ENCODE measurements around the gene KRT74. TPM values are rescaled to one million over a fixed set of nuclear protein-coding genes. Genes with fewer than 3 reads are reported as not detected.
"Not testable (repeated sequence)": the region's sequence is repeated elsewhere in the genome, so short reads cannot be mapped to it uniquely, and the experiment has no call there.

The KRT74 gene
- total RNA-seq, 2 donors from 2014 or later, result not detected

DNA sequence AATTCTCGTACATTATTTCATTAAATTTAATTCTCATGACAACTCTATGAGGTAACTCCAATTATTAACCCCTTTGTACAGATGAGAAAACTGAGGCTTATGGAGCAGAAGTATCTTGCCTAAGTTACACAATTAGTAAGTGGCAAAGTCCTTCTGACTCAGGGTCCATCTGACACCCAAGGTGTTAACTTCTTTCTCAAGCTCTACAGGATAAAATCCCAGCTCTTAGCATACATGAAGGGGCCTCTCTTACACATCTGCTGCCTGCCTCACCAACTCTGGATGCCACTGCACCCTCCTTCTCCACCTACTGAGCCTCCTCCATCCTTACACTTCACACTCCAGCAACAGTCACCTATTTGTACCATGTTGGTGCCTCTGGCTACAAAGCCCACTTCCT is 31.9 kb upstream of the KRT74 start:
- ATAC-seq, result no peak
- intact Hi-C loops (cut with DNase I), result no loop called here
- no peak for DNase-seq

DNA sequence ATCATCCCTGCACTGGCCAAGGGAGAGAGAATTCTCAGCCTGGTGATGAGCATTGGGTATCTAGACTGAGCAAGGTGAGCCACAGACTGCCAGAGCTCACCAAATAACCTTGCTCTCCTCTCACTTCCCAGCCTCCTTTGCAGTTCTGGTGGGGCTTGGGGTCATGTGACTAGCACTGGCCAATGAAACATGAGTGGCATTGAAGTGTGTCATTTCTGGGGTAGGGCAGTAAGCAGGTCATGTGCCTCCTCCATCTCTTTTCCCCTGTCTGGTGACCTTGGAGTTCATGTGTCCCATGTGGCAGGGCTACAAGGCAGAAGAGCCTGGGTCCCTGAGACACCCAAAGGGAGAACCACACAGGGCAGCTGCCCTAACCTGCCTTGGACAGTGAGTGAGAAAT is 31.2 kb upstream of the KRT74 start:
- DNase-seq (no peak), ATAC-seq (no peak)
- intact Hi-C loops (cut with DNase I), result no loop called here

DNA sequence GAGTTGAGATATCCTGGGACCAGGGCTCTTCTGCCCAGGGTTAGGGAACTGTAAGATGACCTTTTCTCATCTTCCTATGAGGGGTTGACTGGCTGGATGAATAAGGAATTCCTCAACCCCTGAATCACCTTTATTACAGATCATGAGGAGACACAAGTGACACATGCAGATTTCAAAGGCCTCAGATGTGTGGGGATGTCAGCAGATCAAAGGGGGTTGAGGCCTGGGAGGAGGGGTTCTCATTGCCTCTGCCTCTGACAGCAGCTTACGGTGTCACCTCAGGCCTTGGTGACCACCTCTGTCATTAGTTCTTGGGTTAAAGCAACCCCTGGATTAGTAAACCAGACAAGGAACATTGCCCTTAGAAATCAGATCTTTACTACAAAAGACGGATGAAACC is 29.7 kb upstream of the KRT74 start:
- intact Hi-C loops (cut with DNase I), result no loop called here
- DNase-seq (no peak), ATAC-seq (no peak)

DNA sequence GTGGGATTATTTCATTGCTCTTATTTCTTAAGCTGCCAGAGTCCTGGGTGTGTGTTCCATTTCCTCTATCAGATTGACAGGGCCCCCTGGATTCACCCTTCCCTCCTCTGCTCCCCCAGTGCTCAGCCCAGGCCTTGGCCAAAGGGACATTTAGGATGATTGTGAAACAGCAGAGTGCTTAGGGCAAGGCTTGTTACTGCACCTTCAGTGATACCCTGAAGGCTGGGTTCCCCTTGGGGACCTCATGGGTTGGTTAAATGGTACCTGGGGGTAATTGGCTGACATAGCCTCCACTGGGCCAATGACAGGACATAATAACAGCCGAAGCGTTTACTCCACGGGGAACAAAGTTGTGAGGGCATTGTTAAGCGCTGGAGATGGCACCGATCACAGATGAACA is 28.9 kb upstream of the KRT74 start:
- DNase-seq (no peak), ATAC-seq (no peak)
- intact Hi-C loops (cut with DNase I), result no loop called here

DNA sequence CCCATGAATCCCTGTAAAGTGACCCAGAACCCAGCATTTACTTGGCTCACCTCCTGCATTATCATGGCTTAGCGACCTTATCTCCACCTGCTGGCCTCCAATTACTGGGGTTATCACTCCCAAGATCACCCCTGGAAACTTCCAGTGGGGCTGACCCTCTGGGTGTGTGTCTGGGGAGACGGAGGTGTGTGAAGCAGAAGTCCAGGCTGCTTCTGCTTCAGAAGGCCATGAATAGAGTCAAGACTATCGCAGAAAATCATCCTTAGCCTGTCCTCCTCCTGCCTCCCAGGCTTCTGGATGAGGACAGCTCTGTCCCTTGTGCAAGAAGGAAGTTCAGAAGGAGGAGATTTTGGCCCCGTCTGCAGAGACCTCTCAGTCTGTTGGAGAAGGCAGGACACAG is 28.0 kb upstream of the KRT74 start:
- ATAC-seq (no peak), DNase-seq (no peak)
- intact Hi-C loops (cut with DNase I), result no loop called here

DNA sequence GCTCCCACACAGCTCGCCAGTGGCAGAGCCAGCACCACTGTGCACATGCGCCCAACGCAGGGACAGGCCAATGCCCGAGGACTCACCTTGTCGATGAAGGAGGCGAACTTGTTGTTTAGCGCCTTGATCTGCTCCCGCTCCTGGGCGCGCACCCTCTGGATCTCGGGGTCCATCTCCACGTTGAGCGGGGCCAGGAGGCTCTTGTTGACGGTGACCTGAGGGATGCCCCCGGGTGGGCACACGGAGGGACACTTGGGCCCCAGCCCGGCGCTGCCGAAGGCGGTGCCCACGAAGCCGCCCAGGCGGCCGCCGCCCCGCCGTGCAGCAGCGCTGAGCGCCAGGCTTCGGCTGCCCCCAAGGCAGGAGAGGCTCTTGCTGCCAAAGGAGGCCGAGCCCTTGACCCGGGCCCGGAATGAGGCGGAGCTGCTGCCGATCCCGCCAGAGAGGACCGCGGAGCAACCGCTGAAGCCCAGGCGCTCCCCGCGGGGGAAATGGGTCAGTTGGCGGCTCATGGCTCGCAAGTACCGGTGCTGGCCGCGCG is 27.4 kb upstream of the KRT74 start, which contains the start of gene KRT72:
TSS of gene KRT72 (minus strand) at position 523 of the 541 bp plus-strand sequence. CDS start at position 512, 11 bp downstream.
- DNase-seq, result no peak
- intact Hi-C loops (cut with DNase I), result no loop called here
- ATAC-seq, result no peak

DNA sequence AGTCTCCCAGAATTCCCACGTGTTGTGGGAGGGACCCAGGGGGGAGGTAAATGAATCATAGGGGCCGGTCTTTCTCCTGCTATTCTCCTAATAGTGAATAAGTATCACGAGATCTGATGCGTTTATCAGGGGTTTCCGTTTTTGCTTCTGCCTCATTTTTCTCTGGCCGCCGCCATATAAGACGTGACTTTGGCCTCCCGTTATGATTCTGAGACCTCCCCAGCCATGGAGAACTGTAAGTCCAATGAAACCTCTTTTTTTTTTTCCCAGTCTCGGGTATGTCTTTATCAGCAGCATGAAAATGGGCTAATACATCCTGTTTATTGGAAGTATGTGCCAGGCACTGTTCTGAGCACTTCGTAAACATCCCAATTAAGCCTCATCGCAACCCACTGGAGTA is 26.8 kb upstream of the KRT74 start:
- ATAC-seq, result no peak
- intact Hi-C loops (cut with DNase I), result no loop called here
- no peak for DNase-seq

DNA sequence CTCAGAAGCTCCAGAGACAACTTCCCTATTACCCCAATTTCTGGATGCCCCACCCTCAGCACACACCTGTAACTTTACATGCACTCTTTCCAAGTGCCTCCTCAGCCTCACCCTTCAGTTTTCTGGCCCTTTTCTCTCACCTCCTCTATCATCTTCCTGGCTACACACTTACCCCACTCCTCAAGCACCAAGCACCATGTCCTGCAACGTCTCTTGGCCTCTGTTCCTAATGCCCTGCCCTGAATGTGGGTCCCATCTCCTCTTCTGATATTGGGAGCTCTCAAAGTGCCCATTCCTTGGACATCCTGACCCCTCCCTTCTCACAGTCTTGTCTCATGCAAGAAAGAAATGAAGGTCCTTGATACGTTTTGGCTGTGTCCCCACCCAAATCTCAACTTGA is 26.4 kb upstream of the KRT74 start:
- DNase-seq (no peak), ATAC-seq (no peak)
- intact Hi-C loops (cut with DNase I), result no loop called here

DNA sequence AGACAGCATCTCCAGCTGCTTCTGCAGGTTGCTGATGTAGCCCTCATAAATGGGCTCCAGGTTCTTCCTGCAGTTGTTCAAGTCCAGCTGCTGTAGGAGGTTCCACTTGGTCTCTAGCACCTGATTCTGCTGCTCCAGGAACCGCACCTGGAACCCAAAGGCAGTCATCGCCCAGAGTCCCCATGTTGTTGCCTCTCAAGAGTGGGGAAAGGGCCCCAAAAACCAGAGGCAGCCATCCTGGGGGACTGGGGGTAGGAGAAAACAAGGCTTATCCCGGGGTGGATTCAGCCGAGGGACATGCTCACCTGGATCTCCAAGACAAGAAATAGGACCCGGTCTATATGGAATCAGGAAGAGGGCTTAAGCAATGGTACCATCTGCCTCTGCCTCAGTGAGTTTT is 25.3 kb upstream of the KRT74 start:
- DNase-seq (no peak), ATAC-seq (no peak)
- intact Hi-C loops (cut with DNase I), result no loop called here

DNA sequence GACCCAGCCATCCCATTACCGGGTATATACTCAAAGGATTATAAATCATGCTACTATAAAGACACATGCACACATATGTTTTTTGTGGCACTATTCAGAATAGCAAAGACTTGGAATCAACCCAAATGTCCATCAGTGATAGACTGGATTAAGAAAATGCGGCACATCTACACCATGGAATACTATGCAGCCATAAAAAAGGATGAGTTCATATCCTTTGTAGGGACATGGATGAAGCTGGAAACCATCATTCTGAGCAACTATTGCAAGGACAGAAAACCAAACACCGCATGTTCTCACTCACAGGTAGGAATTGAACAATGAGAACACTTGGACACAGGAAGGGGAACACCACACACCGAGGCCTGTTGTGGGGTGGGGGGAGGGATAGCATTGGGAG is 20.6 kb upstream of the KRT74 start:
- DNase-seq; intact Hi-C loops (cut with DNase I); ATAC-seq: not testable (repeated sequence)

DNA sequence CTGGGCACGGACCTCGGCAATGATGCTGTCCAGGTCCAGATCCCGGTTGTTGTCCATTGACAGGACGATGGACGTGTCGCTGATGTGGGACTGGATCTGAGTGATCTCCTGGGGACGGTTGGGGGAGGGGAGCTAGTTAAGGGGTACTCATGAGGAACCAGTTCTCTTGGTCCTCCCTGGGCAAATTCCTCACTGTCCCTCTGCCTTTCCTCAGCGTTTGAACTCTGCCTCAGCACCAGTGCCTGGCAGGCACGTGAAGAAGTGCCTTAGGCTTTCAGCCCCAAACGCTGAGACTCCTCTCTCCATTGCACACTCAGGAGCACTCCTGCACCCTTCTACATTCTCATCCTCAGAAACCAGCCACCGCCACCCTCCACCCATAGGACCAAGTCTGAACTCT is 17.9 kb upstream of the KRT74 start:
- DNase-seq (no peak), ATAC-seq (no peak)

DNA sequence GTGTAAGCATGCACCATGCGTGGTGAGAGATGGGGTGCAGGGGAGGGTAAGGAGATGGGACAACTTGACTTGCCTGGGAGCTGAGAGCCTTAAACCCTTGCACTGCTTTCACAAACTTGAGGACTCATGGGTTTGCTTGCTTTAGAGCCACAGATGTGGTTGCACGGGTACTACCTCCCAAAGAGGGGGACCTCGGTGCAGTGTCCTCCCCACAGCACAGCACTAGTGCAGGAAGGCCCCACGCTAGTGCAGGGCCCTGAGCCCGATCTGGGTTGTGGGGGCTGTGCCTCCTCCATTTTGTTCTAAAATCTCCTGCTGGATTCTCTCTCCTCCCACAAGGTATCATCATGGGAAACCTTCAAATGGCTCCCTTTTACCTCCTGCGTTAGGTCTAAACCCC is 16.4 kb upstream of the KRT74 start:
- no peak for DNase-seq
- no peak for ATAC-seq
- intact Hi-C loops (cut with DNase I), result no loop called here

More for the DNA sequence above, 17.9 kb upstream of the KRT74 start:
- intact Hi-C loops (cut with DNase I), result no loop called here

DNA sequence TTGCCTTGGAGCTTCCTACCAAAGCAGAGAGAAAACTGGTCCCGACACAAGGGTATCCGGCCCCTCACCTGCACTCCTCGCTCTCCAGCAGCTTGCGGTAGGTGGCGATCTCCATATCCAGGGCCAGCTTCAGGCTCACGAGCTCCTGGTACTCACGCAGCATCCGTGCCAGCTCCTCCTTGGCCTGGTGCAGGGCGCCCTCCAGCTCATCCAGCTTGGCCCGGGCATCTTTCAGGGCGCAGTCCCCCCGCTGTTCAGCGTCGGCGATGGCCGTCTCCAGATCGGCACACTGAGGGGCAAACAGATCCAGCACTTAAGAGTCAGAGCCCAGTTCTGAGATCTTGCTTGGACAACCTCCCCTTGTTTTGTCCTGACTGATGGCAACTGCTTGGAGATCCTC is 13.9 kb upstream of the KRT74 start:
- DNase-seq, result no peak
- no peak for ATAC-seq
- intact Hi-C loops (cut with DNase I), result loop anchor here in 1 of 2 donors (10.0 kb wide), 1 partner anchor 433 kb away; no protein-coding TSS in a partner anchor

DNA sequence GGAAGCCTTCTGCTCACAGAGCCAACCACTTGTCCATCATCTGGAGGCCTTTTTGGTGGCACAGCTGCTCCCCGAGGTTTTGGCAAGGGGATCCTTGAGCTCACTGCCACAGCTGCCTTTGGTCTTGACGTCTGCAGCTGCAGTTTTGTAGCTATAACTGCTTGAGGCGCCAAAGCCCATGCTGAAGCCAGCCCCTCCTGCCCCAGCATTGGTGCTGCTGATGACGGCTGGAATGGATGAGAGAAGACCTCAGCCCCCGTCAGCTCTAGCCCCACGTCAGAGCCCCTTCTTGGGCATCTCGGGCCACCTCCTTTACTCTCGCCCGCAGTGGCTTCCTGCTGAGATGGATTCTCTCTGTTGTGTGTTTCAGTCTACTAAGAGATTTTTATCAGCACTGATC is 12.3 kb upstream of the KRT74 start:
- ATAC-seq (no peak), DNase-seq (no peak)

DNA sequence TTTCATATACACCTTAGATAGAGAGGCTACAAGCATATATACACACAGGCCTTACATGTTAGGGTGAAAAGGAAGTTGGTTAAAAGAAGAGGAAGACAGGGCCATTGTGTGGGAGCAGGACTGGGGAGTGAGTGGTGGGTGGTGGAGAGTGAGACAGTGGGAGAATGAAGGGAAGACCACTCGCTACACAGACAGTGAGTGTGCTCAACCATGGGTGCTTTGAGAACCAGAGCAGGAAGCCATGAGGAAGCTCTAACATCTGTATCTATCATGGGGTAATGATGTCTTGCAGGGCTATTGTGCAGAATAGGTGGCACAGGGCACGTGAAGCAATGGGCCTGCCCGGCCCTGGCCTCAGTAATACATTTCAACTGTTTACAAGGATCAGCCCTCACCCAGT is 11.4 kb upstream of the KRT74 start:
- no peak for ATAC-seq
- intact Hi-C loops (cut with DNase I), result loop anchor here in 1 of 2 donors (10.0 kb wide), 1 partner anchor 430 kb away; no protein-coding TSS in a partner anchor
- DNase-seq, result no peak

More for the DNA sequence above, 12.3 kb upstream of the KRT74 start:
- intact Hi-C loops (cut with DNase I), result loop anchor here in 1 of 2 donors (10.0 kb wide), 1 partner anchor 431 kb away; no protein-coding TSS in a partner anchor

DNA sequence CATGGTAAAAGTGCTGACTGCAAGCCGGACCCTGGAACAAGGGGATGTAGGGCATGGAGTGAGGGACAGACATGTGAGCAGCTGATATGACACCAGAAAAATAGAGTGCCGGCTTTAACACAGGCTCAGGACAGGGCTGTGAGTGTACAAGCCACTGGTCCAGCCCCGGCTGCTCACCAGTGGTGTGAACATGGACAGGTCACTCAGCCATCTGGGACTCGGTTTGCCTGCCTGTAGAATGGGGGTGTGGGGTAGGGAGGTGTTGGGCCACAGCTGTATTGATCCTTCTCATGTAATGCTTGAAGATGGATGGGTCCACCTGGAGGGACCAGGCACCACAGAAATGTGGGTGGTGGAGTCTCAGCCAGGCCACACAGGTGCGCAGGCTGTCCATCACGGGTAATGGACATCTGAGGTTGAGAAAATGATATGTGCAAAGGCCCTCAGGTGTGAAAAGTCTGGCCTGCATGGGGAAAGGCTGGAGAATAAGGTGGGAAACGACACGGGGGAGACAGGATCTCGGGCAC is 10.6 kb upstream of the KRT74 start:
- ATAC-seq, result no peak
- DNase-seq, result no peak
- intact Hi-C loops (cut with DNase I), result loop anchor here in 1 of 2 donors (10.0 kb wide), 1 partner anchor 429 kb away; no protein-coding TSS in a partner anchor

DNA sequence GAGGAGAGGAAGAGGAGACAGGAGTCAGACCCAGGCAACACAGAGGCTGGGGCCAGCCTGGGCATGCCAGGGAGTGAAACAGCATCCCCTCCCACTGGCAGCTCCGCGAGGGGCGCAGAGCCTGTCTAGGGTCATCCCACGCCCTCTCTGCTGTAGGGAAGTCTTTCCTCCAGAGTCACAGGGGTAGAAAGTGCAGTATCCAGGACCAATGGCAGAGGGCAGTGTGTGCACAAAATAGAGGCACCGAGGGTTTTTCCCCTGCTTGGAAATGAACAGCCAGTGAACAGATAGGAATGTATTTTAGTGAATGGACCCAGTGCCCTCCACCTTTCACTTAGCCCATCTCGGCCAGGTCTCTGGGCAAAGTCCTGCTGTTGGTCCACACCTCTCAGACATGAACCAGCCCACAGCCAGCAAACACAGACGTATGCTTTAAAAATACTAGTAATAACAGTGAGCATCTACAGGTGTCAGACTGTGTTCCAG is 9.4 kb upstream of the KRT74 start:
- intact Hi-C loops (cut with DNase I), result loop anchor here (2.0 to 10.0 kb wide), 3 partner anchors 288 to 428 kb away; no protein-coding TSS in a partner anchor
- DNase-seq (peak; percentile 41), ATAC-seq (peak; percentile 83 to 88)

DNA sequence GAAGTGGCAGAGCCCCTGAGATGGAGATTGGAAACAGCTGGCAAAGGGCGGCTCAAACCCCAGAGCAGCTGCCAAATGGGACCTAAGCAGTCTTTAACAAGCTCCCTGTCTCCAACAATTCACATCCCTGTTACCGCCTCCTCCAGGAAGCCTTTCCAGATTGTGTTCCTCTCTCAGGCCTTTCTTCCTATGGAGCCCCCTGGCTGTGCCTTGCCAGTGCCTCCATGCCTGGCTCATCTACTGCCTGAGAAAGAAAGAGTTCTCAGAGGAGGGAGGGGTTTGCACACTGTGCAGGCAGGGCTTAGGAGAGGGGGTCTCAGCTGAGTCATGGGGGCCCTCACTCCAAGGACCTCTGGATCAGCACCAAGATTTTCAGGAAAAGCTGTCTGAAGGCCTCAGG is 8.8 kb upstream of the KRT74 start:
- DNase-seq (no peak), ATAC-seq (no peak)
- intact Hi-C loops (cut with DNase I), result loop anchor here (2.0 to 10.0 kb wide), 3 partner anchors 288 to 428 kb away; no protein-coding TSS in a partner anchor

DNA sequence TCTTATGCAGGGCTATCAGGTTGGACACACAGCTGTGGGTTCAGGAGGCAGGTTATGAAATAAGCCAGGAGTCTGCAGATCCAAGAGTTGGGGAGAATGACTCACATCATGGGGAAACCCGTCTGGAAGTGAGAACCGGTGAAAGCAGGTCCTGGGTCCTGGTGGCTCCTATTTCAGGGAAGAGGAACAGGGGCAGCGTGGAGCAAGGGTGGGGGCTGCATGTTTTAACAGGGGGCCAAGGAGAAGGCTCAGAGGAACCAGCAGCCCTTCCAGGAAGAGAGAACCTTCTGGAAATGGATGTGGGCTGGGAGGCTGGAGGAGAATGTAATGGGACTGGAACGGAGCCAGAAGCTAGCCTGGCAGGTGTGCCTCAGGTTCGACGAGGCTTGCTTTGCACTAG is 7.8 kb upstream of the KRT74 start:
- intact Hi-C loops (cut with DNase I), result loop anchor here in 1 of 2 donors (10.0 kb wide), 1 partner anchor 427 kb away; no protein-coding TSS in a partner anchor
- ATAC-seq (peak in 1 of 2 donors; percentile 62), DNase-seq (no peak)

DNA sequence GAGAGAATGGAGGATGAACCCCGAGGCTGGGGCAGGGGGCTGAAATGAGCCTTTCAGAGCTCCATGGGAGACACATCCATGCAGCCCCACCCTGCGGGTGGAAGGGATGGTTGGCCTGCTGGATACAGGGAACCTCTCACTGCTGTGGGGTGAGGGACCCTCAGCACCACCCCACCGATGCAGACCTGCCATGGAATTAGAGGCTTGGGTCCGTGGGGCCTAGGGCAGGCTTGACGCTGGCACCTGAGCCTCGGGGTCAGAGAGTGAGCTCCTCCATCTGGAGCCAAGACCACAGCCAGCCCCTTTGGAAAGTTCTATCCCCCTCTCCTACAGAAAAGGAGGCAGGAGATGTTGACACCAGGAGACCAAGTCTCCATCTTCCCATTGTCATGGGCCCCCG is 7.4 kb upstream of the KRT74 start:
- ATAC-seq, result no peak
- no peak for DNase-seq
- intact Hi-C loops (cut with DNase I), result loop anchor here in 1 of 2 donors (10.0 kb wide), 1 partner anchor 426 kb away; no protein-coding TSS in a partner anchor

DNA sequence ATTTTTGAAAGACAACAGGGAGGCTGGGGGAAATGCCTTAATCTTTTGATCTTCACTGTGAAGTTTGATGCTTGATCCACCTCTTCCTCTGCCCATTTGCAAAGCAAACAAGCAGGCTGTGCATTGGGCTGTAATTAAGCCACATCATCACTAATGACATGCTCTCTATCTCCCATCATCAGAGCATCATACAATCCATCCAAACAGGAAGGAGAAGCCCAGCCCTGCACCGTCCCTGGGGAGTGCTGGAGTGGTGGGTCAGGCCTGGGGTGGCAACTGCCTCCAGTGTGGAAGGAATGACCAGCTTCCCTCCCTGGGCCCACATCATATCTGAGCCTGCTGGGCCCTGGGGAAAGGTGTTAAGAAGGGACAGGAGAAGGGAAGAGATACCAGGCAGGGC is 6.9 kb upstream of the KRT74 start:
- no peak for ATAC-seq
- intact Hi-C loops (cut with DNase I), result loop anchor here in 1 of 2 donors (10.0 kb wide), 1 partner anchor 426 kb away; no protein-coding TSS in a partner anchor
- no peak for DNase-seq

All from left cardiac atrium (tissue), 4 donors.